ENCODE measurements around the gene SMARCB1. TPM values are rescaled to one million over a fixed set of nuclear protein-coding genes. Genes with fewer than 3 reads are reported as not detected.

Gene SMARCB1
- total and polyA plus RNA-seq, 2 of the 4 experiments (the other 2 are of a cell fraction) = 110 to 159 TPM

- ChIA-PET CTCF (no interaction called here), POLR2A (ENCODE audit: unreplicated experiment) (no interaction called here)
- H3K9me3 ChIP-seq (ENCODE audit: control insufficient read depth, insufficient read depth, low read length) = no peaks in the 10 kb centered on the region
- peaks cover 13% of the 10 kb centered on the region; the same call in 1 of the 2 replicates for H4K20me1 ChIP-seq (ENCODE audit: insufficient read depth, low read length)
- H3K79me1 ChIP-seq (ENCODE audit: low read depth in 1 of 2, low read length in 2 of 2) = peaks cover 0 to 8% of the 10 kb centered on the region in 2 experiments; a peak in 1 of 4 replicates
- intact Hi-C loops (cut with micrococcal nuclease) (no loop called here), dilution Hi-C loops (cut with HindIII; ENCODE audit: low sequenced_read_pairs, unreplicated experiment) (no loop called here), in situ Hi-C loops (cut with MboI; ENCODE audit: low sequenced_read_pairs) (no loop called here)
- H3K36me3 ChIP-seq (ENCODE audit: control insufficient read depth, insufficient read depth, low read length) = peaks cover 31% of the 10 kb centered on the region
- no peak overlapping the region for H3K14ac ChIP-seq (replicated peaks; ENCODE audit: low read depth, low read length)
- no peak overlapping the region for H3K27ac ChIP-seq (ENCODE audit: insufficient read depth, low read length)
- H3K27me3 ChIP-seq (ENCODE audit: control insufficient read depth, insufficient read depth, low read length) = no peaks in the 10 kb centered on the region; the same call in 1 of the 2 replicates
- no peak overlapping the region for H3K18ac ChIP-seq (ENCODE audit: low read depth, low read length)
- peaks cover 2% of the 10 kb centered on the region for H3K4me1 ChIP-seq (ENCODE audit: control insufficient read depth, insufficient read depth, low read length)
- no peaks in the 10 kb centered on the region for H3K9me1 ChIP-seq (ENCODE audit: insufficient read depth, low read length)
- H4K8ac ChIP-seq (ENCODE audit: low read depth in 2 of 2, low read length in 2 of 2) = no peak overlapping the region
- ATAC-seq (ENCODE audit: low read depth) = no peak
- no TSS peak for BruUV-seq (replicated peaks)
- H3K4me3 ChIP-seq (ENCODE audit: insufficient read depth, low read depth, low read length) = no peak overlapping the region
- H4K91ac ChIP-seq (ENCODE audit: insufficient read depth, low read depth, low read length) = no peak overlapping the region
- H3K4ac ChIP-seq (ENCODE audit: low read depth, low read length) = no peak overlapping the region
- no peak overlapping the region for H3K9ac ChIP-seq (ENCODE audit: low read depth, low read length)
- H2BK20ac ChIP-seq (ENCODE audit: low read depth, low read length) = no peak overlapping the region
- no peak overlapping the region for H2BK120ac ChIP-seq (ENCODE audit: low read depth, low read length)
- WGBS, 2 experiments (ENCODE audit: extremely low coverage in 2 of 2, insufficient read length in 1 of 2) = 24% methylated on average over 10 of the region's 41 CpGs; no CpG with 5 or more reads in 1 of the 2 experiments
- no peak overlapping the region for H2AK5ac ChIP-seq (ENCODE audit: low read depth, low read length)
- H3K56ac ChIP-seq (ENCODE audit: extremely low read depth, insufficient read depth, low read length) = no peak overlapping the region
- no peak for DNase-seq
- H2BK15ac ChIP-seq (ENCODE audit: low read depth, low read length) = no peak overlapping the region
- no peak overlapping the region for H3K23ac ChIP-seq (ENCODE audit: low read depth, low read length)
- no peak overlapping the region for H2AFZ ChIP-seq (replicated peaks; ENCODE audit: low read length, poor library complexity)
- H4K5ac ChIP-seq (ENCODE audit: low read depth, low read length) = no peak overlapping the region
- H3K4me2 ChIP-seq (ENCODE audit: low read depth, low read length) = no peak overlapping the region; the same call in 1 of the 2 replicates
- no peak overlapping the region for H2AK9ac ChIP-seq (replicated peaks; ENCODE audit: low read depth, low read length, poor library complexity)
- no peak overlapping the region for H2BK5ac ChIP-seq (ENCODE audit: low read depth, low read length, poor library complexity, severe bottlenecking)
- TF ChIP-seq MAZ (IDR thresholded peaks at IDR 0.05; ENCODE audit: borderline replicate concordance, low read depth, low read length) = no peak
- TF ChIP-seq RAD21 (IDR thresholded peaks at IDR 0.05; ENCODE audit: low read length) = no peak
- TF ChIP-seq MAFK (IDR thresholded peaks at IDR 0.05; ENCODE audit: low read depth, low read length) = no peak
- TF ChIP-seq SMC3 (IDR thresholded peaks at IDR 0.05; ENCODE audit: low read depth, low read length) = no peak
- TF ChIP-seq CEBPB (IDR thresholded peaks at IDR 0.05; ENCODE audit: low read depth, low read length) = no peak
- TF ChIP-seq POLR2A (IDR thresholded peaks at IDR 0.05; ENCODE audit: low read depth, low read length) = no peak
- no peak for TF ChIP-seq CHD1 (IDR thresholded peaks at IDR 0.05; ENCODE audit: low read depth, low read length)
- no peak for TF ChIP-seq RCOR1 (IDR thresholded peaks at IDR 0.05; ENCODE audit: insufficient replicate concordance, low read length)
- no peak for TF ChIP-seq NFE2L2 (IDR thresholded peaks at IDR 0.05; ENCODE audit: low read depth, low read length)
- no peak for TF ChIP-seq MXI1 (IDR thresholded peaks at IDR 0.05; ENCODE audit: borderline replicate concordance, low read depth, low read length)
- TF ChIP-seq USF2 (IDR thresholded peaks at IDR 0.05; ENCODE audit: low read depth, low read length) = no peak
- TF ChIP-seq BHLHE40 (IDR thresholded peaks at IDR 0.05; ENCODE audit: low read depth, low read length) = no peak
- TF ChIP-seq ELK1 (IDR thresholded peaks at IDR 0.05; ENCODE audit: borderline replicate concordance, low read depth, low read length) = no peak
- TF ChIP-seq CTCF (conservative IDR thresholded peaks at IDR 0.05; ENCODE audit: low read depth, low read length) = no peak
- TF ChIP-seq RFX5 (IDR thresholded peaks at IDR 0.05; ENCODE audit: low read depth, low read length) = no peak
These were observed 51.3 kb downstream of the SMARCB1 start for GRCh38 chr22:23837911-23838680.
